ENCODE data around the gene TSBP1.

- TF ChIP-seq CTCF (IDR thresholded peaks at IDR 0.05) (no peak), POLR2A (IDR thresholded peaks at IDR 0.05) (no peak)
Measured at GRCh38 chr6:32379545-32379944, 7.8 kb upstream of the TSBP1 start.

Data from heart left ventricle (tissue), 13 donors.